NCI-H1048 (cell line): ENCODE data around the gene MME.

Experiments used
- DNase-seq: peaks from one replicate; lab custom pipeline; 2025; lab: John Stamatoyannopoulos, UW

The MME gene

GRCh38 chr3:155147588-155147987 lies 67.5 kb downstream of the MME start:
- DNase-seq, result no peak

GRCh38 chr3:155149494-155149893 lies 69.4 kb downstream of the MME start:
- no peak for DNase-seq

- DNase-seq, result no peak
Measured at GRCh38 chr3:155153242-155154186, 73.4 kb downstream of the MME start.

GRCh38 chr3:155154255-155154654 lies 74.1 kb downstream of the MME start:
- no peak for DNase-seq

- no peak for DNase-seq
Measured at GRCh38 chr3:155158346-155159037, 78.4 kb downstream of the MME start.

GRCh38 chr3:155159301-155159700 lies 79.2 kb downstream of the MME start:
- no peak for DNase-seq

GRCh38 chr3:155161640-155162292 lies 81.6 kb downstream of the MME start:
- DNase-seq, result no peak

GRCh38 chr3:155164306-155164705 lies 84.2 kb downstream of the MME start:
- DNase-seq, result no peak

- no peak for DNase-seq
Measured at GRCh38 chr3:155166441-155166840, 86.3 kb downstream of the MME start.

- no peak for DNase-seq
Measured at GRCh38 chr3:155169197-155169596, 89.1 kb downstream of the MME start.

GRCh38 chr3:155173771-155174170 lies 93.7 kb downstream of the MME start:
- no peak for DNase-seq

GRCh38 chr3:155178810-155179436 lies 98.8 kb downstream of the MME start:
- no peak for DNase-seq

- DNase-seq, result no peak
Measured at GRCh38 chr3:155179437-155179827, 99.3 kb downstream of the MME start.

- DNase-seq, result no peak
Measured at GRCh38 chr3:155179966-155180757, 100.0 kb downstream of the MME start.

- no peak for DNase-seq
Measured at GRCh38 chr3:155182467-155182866, 102.3 kb downstream of the MME start.

GRCh38 chr3:155184011-155184410 lies 103.9 kb downstream of the MME start:
- no peak for DNase-seq

- DNase-seq, result no peak
Measured at GRCh38 chr3:155185631-155186071, 105.5 kb downstream of the MME start.

- no peak for DNase-seq
Measured at GRCh38 chr3:155188031-155188430, 107.9 kb downstream of the MME start.

- no peak for DNase-seq
Measured at GRCh38 chr3:155189478-155189877, 109.4 kb downstream of the MME start.

- DNase-seq, result no peak
Measured at GRCh38 chr3:155190691-155191090, 110.6 kb downstream of the MME start.
